Common myeloid progenitor, CD34-positive (primary cell): Measurements from ENCODE around the gene KYAT1.

Experiments used
- CTCF ChIA-PET: fragments of 350-600 bp; sonication (Branson Sonifier 250); formaldehyde crosslinking; loops from one replicate; lab custom pipeline; 2021; ENCODE audit warnings: antibody characterized with exemption; lab: Charles Lee
- POLR2A ChIA-PET: fragments of 350-600 bp; sonication (Branson Sonifier 250); formaldehyde crosslinking; loops from one replicate; lab custom pipeline; 2021; ENCODE audit warnings: antibody characterized with exemption; lab: Charles Lee
- DNase-seq, 3 donors: peaks; one replicate each; pipeline versions ENCODE4 v3.0.0 to v3.0.0-alpha.2; 2013
- H3K27ac ChIP-seq, 2 experiments: 1 replicate in 1 of 2; 2 replicates in 1 of 2; pipeline ENCODE4 v1.7.0; 2013; ENCODE audit warnings: inconsistent platforms in 2 of 2, low read length in 2 of 2, mild to moderate bottlenecking in 2 of 2, low read depth in 1 of 2, moderate library complexity in 1 of 2; ENCODE audit not compliant: severe bottlenecking in 2 of 2, insufficient read depth in 1 of 2, poor library complexity in 1 of 2
- H3K27me3 ChIP-seq, 5 experiments: replicated peaks in 2 of 5; 1 replicate in 3 of 5; 2 replicates in 2 of 5; pipeline versions ENCODE4 v1.6.1 to v1.7.0; 2013; ENCODE audit warnings: low read length in 4 of 5, mild to moderate bottlenecking in 2 of 5, moderate library complexity in 2 of 5, inconsistent platforms in 1 of 5; ENCODE audit not compliant: insufficient read depth in 5 of 5, control insufficient read depth in 4 of 5
- H3K36me3 ChIP-seq, 4 experiments: 1 replicate in 2 of 4; 2 replicates in 2 of 4; pipeline versions ENCODE4 v1.6.1 to v1.7.0; 2013; ENCODE audit warnings: low read length in 3 of 4, control low read depth in 1 of 4, mild to moderate bottlenecking in 1 of 4; ENCODE audit not compliant: control insufficient read depth in 4 of 4, insufficient read depth in 4 of 4
- H3K4me1 ChIP-seq, 4 experiments: 1 replicate in 3 of 4; 2 replicates in 1 of 4; pipeline versions ENCODE4 v1.6.1 to v1.7.1; 2013; ENCODE audit warnings: low read length in 3 of 4, mild to moderate bottlenecking in 3 of 4, control low read depth in 1 of 4, inconsistent platforms in 1 of 4, moderate library complexity in 1 of 4; ENCODE audit not compliant: control insufficient read depth in 4 of 4, insufficient read depth in 4 of 4; ENCODE audit errors: control extremely low read depth in 1 of 4
- H3K4me3 ChIP-seq, 7 experiments: 1 replicate in 4 of 7; 2 replicates in 3 of 7; pipeline versions ENCODE4 v1.5.1 to v1.7.0; 2013; ENCODE audit warnings: mild to moderate bottlenecking in 7 of 7, low read length in 6 of 7, moderate library complexity in 6 of 7, inconsistent platforms in 2 of 7, low read depth in 2 of 7, control low read depth in 1 of 7; ENCODE audit not compliant: insufficient read depth in 4 of 7, control insufficient read depth in 1 of 7; ENCODE audit errors: extremely low read depth in 1 of 7
- H3K9me3 ChIP-seq, 5 experiments: 1 replicate in 4 of 5; 2 replicates in 1 of 5; pipeline versions ENCODE4 v1.6.1 to v1.7.1; 2013; ENCODE audit warnings: low read length in 4 of 5, mild to moderate bottlenecking in 2 of 5, inconsistent platforms in 1 of 5, low read depth in 1 of 5, moderate library complexity in 1 of 5; ENCODE audit not compliant: control insufficient read depth in 4 of 5, insufficient read depth in 2 of 5; ENCODE audit errors: control extremely low read depth in 1 of 5
- WGBS: methylation state at CpG from one replicate; pipeline ENCODE4 v1.1.5; 2013; ENCODE audit not compliant: insufficient coverage; 5-methylcytosine and 5-hydroxymethylcytosine counted together

The KYAT1 gene

DNA sequence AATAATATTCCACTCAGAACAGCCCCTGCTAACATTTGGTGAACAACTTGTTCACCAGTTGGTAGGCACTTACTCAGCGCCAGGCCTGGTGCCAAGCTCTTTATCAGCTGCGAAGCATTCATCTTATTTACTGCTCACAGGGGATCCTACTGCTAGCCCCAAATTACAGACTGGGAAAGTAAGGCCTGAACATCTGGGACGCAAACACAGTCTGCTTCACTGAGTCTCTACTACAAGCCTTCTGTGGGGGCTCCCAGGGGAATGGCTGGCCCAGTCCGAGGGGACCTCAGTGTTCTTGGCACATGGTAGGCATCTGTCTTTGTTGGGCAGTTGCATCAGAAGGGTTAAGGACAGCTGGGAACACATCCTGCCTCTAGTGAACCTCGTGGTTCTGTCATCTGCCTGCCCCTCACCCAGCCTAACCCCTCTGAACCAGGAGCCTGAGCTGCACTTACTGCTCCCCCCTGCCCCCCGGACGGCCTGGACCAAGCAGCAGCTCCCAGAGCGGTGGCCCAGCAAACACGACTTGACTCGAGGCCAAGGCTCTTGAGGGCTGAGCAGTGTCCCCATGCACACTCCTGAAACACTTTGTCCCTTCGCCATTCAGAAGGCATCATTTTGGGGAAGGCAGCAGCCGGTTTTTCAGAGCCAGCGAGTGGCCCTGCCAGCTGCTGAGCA, 38.8 kb upstream of the KYAT1 start, which contains the start of gene PHYHD1:
Gene PHYHD1, plus strand, starts transcription at position 602 of the 678 bp plus-strand sequence. CDS start 1,342 bp downstream, outside the sequence.
- no peak within 1 kb of the TSS for H3K4me3 ChIP-seq
- H3K4me1 ChIP-seq: peaks cover 0 to 9% (median 1%) of the 10 kb centered on the region in 4 experiments
- POLR2A ChIA-PET: no interaction called here

DNA sequence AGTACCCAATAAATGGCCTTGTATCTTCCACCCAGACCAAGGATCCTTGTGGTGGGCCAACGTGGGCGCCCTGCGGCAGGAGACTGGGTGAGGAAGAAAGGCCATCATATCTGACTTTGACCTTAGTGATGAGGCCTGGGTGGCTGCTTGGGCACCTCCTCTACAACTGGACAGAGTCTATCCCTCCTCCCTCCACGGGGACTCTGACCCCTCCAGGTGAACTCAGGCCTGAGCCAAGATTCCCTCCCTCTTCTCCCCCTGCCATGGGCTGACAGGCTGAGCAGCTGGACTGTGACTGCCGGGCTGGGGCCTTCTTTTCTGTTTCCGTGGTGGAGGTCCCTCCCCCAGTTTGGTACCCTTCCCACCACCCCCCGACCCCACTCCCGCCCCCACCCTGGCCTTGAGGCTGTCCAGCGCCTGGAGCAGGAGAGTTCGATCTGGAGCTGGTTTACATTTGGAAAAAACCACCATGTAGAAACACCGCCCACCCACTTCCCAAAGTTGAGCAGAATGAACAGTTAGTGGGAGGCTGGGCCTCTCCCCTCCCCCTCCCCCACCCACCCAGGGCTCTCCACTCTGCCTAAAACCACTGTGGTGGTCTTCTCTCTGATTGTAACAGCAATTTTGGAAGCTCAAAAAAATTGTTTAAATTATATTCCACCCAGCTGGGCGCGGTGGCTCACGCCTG, 37.8 kb upstream of the KYAT1 start:
- no peaks in the 10 kb centered on the region for H3K9me3 ChIP-seq
- DNase-seq: no peak
- POLR2A ChIA-PET: interaction anchor here (0.5 kb wide), 1 partner anchor 19 kb away, joined by 3 read pairs; no protein-coding TSS in a partner anchor
- H3K27ac ChIP-seq: no peak overlapping the region
- H3K4me3 ChIP-seq: no peak overlapping the region
- peaks cover 0 to 9% (median 1%) of the 10 kb centered on the region in 4 experiments for H3K4me1 ChIP-seq
- WGBS: 100% methylated on average over 1 of the region's 14 CpGs
- CTCF ChIA-PET: interaction anchor here (1.0 to 1.2 kb wide), 3 partner anchors 14 to 57 kb away, joined by 3 read pairs; no protein-coding TSS in a partner anchor
- H3K36me3 ChIP-seq: peaks cover 2 to 33% (median 28%) of the 10 kb centered on the region in 4 experiments
- H3K27me3 ChIP-seq: no peaks in the 10 kb centered on the region

More for the DNA sequence above, 38.8 kb upstream of the KYAT1 start, which contains the start of gene PHYHD1:
- no peak within 1 kb of the TSS for H3K27ac ChIP-seq
- WGBS: 88% methylated on average over 13 of the region's 13 CpGs
- CTCF ChIA-PET: interaction anchor here (1.2 to 3.5 kb wide), 4 partner anchors 11 to 39 kb away, joined by 3 to 14 read pairs (median 6); partner anchors contain the start of genes KYAT1 and LRRC8A
- no peaks in the 10 kb centered on the region for H3K27me3 ChIP-seq
- H3K9me3 ChIP-seq: no peaks in the 10 kb centered on the region
- H3K36me3 ChIP-seq: peaks cover 2 to 30% (median 24%) of the 10 kb centered on the region in 4 experiments
- no peak for DNase-seq

DNA sequence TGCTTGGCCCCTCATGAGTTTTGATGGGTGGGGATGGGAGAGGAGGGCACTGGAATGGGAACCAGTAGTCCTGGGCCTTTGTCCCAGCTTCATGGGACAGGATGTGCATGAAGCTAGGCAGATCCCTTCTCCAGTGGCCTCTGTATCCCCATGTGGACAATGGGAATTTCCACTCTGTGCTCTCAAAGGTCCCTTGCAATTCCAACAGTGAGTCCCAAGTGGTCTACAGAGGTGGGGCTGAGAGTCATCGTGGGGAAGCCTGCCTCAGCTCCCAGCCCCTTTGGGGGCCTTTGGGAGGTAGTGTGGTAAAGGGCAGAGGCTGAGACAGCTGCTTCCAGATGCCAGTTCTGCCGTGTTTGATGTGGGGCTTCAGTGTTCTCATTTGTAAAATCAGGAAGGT, 37.2 kb upstream of the KYAT1 start:
- Histone ChIP-seq H3K4me1 (peaks cover 0 to 9% (median 1%) of the 10 kb centered on the region in 4 experiments), H3K36me3 (peaks cover 2 to 35% (median 30%) of the 10 kb centered on the region in 4 experiments), H3K27me3 (no peaks in the 10 kb centered on the region), H3K4me3 (no peak overlapping the region), H3K9me3 (no peaks in the 10 kb centered on the region), H3K27ac (no peak overlapping the region)
- CTCF ChIA-PET: interaction anchor here (1.0 to 1.2 kb wide), 3 partner anchors 13 to 57 kb away, joined by 3 read pairs; no protein-coding TSS in a partner anchor
- 67% methylated on average over 1 of the region's 2 CpGs for WGBS
- no peak for DNase-seq
- POLR2A ChIA-PET: no interaction called here

DNA sequence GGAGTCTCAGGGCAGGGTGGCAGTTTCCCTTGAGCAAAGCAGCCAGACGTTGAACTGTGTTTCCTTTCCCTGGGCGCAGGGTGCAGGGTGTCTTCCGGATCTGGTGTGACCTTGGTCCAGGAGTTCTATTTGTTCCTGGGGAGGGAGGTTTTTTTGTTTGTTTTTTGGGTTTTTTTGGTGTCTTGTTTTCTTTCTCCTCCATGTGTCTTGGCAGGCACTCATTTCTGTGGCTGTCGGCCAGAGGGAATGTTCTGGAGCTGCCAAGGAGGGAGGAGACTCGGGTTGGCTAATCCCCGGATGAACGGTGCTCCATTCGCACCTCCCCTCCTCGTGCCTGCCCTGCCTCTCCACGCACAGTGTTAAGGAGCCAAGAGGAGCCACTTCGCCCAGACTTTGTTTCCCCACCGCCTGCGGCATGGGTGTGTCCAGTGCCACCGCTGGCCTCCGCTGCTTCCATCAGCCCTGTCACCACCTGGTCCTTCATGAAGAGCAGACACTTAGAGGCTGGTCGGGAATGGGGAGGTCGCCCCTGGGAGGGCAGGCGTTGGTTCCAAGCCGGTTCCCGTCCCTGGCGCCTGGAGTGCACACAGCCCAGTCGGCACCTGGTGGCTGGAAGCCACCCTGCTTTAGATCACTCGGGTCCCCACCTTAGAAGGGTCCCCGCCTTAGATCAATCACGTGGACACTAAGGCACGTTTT, 35.5 kb upstream of the KYAT1 start:
- H3K9me3 ChIP-seq: no peaks in the 10 kb centered on the region
- ChIA-PET CTCF (interaction anchor here (1.2 to 3.0 kb wide), 2 partner anchors 15 to 39 kb away, joined by 3 to 15 read pairs; no protein-coding TSS in a partner anchor), POLR2A (no interaction called here)
- H3K27ac ChIP-seq: no peak overlapping the region
- WGBS: 98% methylated on average over 23 of the region's 26 CpGs
- peaks cover 0 to 3% (median 0%) of the 10 kb centered on the region in 4 experiments for H3K4me1 ChIP-seq
- no peak overlapping the region for H3K4me3 ChIP-seq
- no peak for DNase-seq
- H3K36me3 ChIP-seq: peaks cover 2 to 45% (median 32%) of the 10 kb centered on the region in 4 experiments
- no peaks in the 10 kb centered on the region for H3K27me3 ChIP-seq

DNA sequence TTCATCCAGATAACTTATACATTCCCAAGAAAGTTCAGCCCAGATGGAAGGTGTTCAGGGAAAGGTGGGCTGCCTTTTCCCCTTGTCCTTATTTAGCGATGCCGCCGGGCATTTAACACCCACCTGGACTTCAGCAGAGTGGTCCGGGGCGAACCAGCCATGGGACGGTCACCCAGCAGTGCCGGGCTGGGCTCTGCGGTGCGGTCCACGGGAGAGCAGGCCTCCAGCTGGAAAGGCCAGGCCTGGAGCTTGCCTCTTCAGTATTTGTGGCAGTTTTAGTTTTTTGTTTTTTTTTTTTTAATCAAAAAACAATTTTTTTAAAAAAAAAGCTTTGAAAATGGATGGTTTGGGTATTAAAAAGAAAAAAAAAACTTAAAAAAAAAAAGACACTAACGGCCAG, 35.0 kb upstream of the KYAT1 start:
- H3K27ac ChIP-seq: no peak overlapping the region
- 100% methylated on average over 7 of the region's 11 CpGs for WGBS
- peaks cover 2 to 45% (median 32%) of the 10 kb centered on the region in 4 experiments for H3K36me3 ChIP-seq
- CTCF ChIA-PET: interaction anchor here (3.0 kb wide), 1 partner anchor 39 kb away, joined by 15 read pairs; no protein-coding TSS in a partner anchor
- no peaks in the 10 kb centered on the region for H3K27me3 ChIP-seq
- DNase-seq: no peak
- H3K4me1 ChIP-seq: peaks cover 0 to 5% (median 5%) of the 10 kb centered on the region in 4 experiments
- POLR2A ChIA-PET: no interaction called here
- no peak overlapping the region for H3K4me3 ChIP-seq
- no peaks in the 10 kb centered on the region for H3K9me3 ChIP-seq

DNA sequence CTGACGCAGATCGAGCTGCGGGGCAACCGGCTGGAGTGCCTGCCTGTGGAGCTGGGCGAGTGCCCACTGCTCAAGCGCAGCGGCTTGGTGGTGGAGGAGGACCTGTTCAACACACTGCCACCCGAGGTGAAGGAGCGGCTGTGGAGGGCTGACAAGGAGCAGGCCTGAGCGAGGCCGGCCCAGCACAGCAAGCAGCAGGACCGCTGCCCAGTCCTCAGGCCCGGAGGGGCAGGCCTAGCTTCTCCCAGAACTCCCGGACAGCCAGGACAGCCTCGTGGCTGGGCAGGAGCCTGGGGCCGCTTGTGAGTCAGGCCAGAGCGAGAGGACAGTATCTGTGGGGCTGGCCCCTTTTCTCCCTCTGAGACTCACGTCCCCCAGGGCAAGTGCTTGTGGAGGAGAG, 34.5 kb upstream of the KYAT1 start:
- CTCF ChIA-PET: interaction anchor here (0.7 to 3.0 kb wide), 2 partner anchors 38 to 54 kb away, joined by 3 to 15 read pairs; no protein-coding TSS in a partner anchor
- peaks cover 2 to 45% (median 32%) of the 10 kb centered on the region in 4 experiments for H3K36me3 ChIP-seq
- DNase-seq: no peak

More for the DNA sequence above, 34.5 kb upstream of the KYAT1 start:
- POLR2A ChIA-PET: no interaction called here
- Histone ChIP-seq H3K27me3 (no peaks in the 10 kb centered on the region), H3K4me1 (peaks cover 0 to 11% (median 11%) of the 10 kb centered on the region in 4 experiments), H3K9me3 (no peaks in the 10 kb centered on the region), H3K27ac (no peak overlapping the region), H3K4me3 (no peak overlapping the region)
- WGBS: 98% methylated on average over 16 of the region's 18 CpGs
